BJ (cell line): Measurements from ENCODE around the gene HBE1. TPM values are rescaled to one million over a fixed set of nuclear protein-coding genes. Genes with fewer than 3 reads are reported as not detected.

Source experiments
- CTCF ChIA-PET: fragments of 350-600 bp; formaldehyde crosslinking; extraction: SDS; loops from one replicate; lab custom pipeline; 2021; ENCODE audit warnings: antibody characterized with exemption, inconsistent platforms; lab: Yijun Ruan, JAX
- POLR2A ChIA-PET: fragments of 300-600 bp; sonication (Branson Sonifier 250); formaldehyde crosslinking; extraction: SDS; loops from one replicate; lab custom pipeline; 2021; ENCODE audit warnings: antibody characterized with exemption; lab: Charles Lee
- DNase-seq: peaks from one replicate; pipeline ENCODE4 v3.0.0-alpha.2; 2011; ENCODE audit warnings: low read depth
- H3K27me3 ChIP-seq: 2 replicates; pipeline ENCODE4 v1.6.0; 2011; ENCODE audit warnings: low read length; ENCODE audit not compliant: control insufficient read depth, insufficient read depth
- H3K36me3 ChIP-seq: 2 replicates; pipeline ENCODE4 v1.5.1; 2011; ENCODE audit warnings: low read length; ENCODE audit not compliant: control insufficient read depth, insufficient read depth
- H3K4me3 ChIP-seq: 2 replicates; pipeline ENCODE4 v1.5.1; 2011; ENCODE audit warnings: low read depth, mild to moderate bottlenecking, control low read depth, low read length
- CTCF ChIP-seq: IDR thresholded peaks from 2 replicates; pipeline ENCODE4 v1.5.1; 2011; ENCODE audit warnings: low read depth, mild to moderate bottlenecking, control low read depth, inconsistent platforms, low read length, moderate library complexity; ENCODE audit not compliant: insufficient read depth
- polyA plus RNA-seq: library from polyadenylated mRNA; depleted of rRNA; stranded (reverse); fragments of >200 nt; gene quantifications from 2 replicates; pipeline ENCODE4 v1.2.3, GENCODE V29; 2011

HBE1 gene
- polyA plus RNA-seq, 1 experiment: not detected

GRCh38 chr11:5232821-5233220 is 36.9 kb downstream of the HBE1 start:
- Histone ChIP-seq H3K27me3 (no peaks in the 10 kb centered on the region), H3K4me3 (no peak overlapping the region), H3K36me3 (no peaks in the 10 kb centered on the region)
- DNase-seq: no peak
- TF ChIP-seq CTCF: no peak
- ChIA-PET POLR2A (no interaction called here), CTCF (no interaction called here)

GRCh38 chr11:5232176-5232575 is 37.6 kb downstream of the HBE1 start:
- Histone ChIP-seq H3K36me3 (no peaks in the 10 kb centered on the region), H3K4me3 (no peak overlapping the region), H3K27me3 (no peaks in the 10 kb centered on the region)
- no peak for TF ChIP-seq CTCF
- ChIA-PET CTCF (no interaction called here), POLR2A (no interaction called here)
- DNase-seq: no peak

GRCh38 chr11:5231111-5231510 is 38.6 kb downstream of the HBE1 start:
- no peak for TF ChIP-seq CTCF
- Histone ChIP-seq H3K27me3 (no peaks in the 10 kb centered on the region), H3K4me3 (no peak overlapping the region), H3K36me3 (no peaks in the 10 kb centered on the region)
- ChIA-PET CTCF (interaction anchor here (0.6 to 0.7 kb wide), 2 partner anchors 9 to 17 kb away, joined by 3 read pairs; no protein-coding TSS in a partner anchor), POLR2A (no interaction called here)
- no peak for DNase-seq

GRCh38 chr11:5230266-5230665 is 39.5 kb downstream of the HBE1 start:
- no peak for TF ChIP-seq CTCF
- ChIA-PET CTCF (no interaction called here), POLR2A (no interaction called here)
- Histone ChIP-seq H3K36me3 (no peaks in the 10 kb centered on the region), H3K4me3 (no peak overlapping the region), H3K27me3 (no peaks in the 10 kb centered on the region)
- no peak for DNase-seq

GRCh38 chr11:5229796-5230195 is 39.9 kb downstream of the HBE1 start:
- Histone ChIP-seq H3K4me3 (no peak overlapping the region), H3K27me3 (no peaks in the 10 kb centered on the region), H3K36me3 (no peaks in the 10 kb centered on the region)
- no peak for DNase-seq
- CTCF ChIA-PET: no interaction called here
- TF ChIP-seq CTCF: no peak
- POLR2A ChIA-PET: no interaction called here
